Adrenal gland (tissue), 5 donors: ENCODE results near the gene PPP1R12A.

Experiments used
- POLR2A ChIP-seq, 2 donors: fragments of 450-650 bp; IDR thresholded peaks; one replicate each; pipeline ENCODE4 v1.6.1; 2017; ENCODE audit warnings: antibody characterized with exemption in 2 of 2, mild to moderate bottlenecking in 2 of 2, moderate library complexity in 1 of 2
- TF ChIP-seq, protein P1 (sequence below), 6 experiments: fragments of 450-650 bp in 4 of 6; fragments of 200-600 bp in 2 of 6; sonication (generic) in 1 of 6; IDR thresholded peaks; 1 replicate in 5 of 6; 2 replicates in 1 of 6; pipeline versions ENCODE4 v1.5.1 to v1.8.0; 2016 to 2021; ENCODE audit warnings: antibody characterized with exemption in 6 of 6, mild to moderate bottlenecking in 2 of 6, moderate library complexity in 1 of 6
- donor health status: DM: no; HTN: no; CAD: no.

DNA sequence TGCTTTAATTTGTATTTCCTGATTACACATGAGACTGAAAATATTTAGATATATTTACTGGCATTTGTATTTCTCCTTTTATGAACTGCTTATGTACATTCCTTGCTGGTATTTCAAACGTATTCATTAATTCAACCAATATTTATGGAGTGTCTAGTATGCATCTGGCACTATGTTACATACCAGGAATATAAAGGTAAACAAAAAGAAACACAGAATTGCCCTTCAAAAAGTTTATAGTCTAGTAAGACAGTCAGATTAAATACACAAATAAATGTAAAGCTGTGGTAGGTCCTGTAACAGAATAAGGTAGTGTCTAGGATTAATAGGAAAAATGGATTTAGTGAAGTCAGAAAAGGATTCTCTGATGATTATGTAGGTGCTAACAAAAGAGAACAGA lies 87.5 kb downstream of the PPP1R12A start:
- TF ChIP-seq, protein P1, sequence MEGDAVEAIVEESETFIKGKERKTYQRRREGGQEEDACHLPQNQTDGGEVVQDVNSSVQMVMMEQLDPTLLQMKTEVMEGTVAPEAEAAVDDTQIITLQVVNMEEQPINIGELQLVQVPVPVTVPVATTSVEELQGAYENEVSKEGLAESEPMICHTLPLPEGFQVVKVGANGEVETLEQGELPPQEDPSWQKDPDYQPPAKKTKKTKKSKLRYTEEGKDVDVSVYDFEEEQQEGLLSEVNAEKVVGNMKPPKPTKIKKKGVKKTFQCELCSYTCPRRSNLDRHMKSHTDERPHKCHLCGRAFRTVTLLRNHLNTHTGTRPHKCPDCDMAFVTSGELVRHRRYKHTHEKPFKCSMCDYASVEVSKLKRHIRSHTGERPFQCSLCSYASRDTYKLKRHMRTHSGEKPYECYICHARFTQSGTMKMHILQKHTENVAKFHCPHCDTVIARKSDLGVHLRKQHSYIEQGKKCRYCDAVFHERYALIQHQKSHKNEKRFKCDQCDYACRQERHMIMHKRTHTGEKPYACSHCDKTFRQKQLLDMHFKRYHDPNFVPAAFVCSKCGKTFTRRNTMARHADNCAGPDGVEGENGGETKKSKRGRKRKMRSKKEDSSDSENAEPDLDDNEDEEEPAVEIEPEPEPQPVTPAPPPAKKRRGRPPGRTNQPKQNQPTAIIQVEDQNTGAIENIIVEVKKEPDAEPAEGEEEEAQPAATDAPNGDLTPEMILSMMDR (IDR thresholded peaks at IDR 0.05), result no peak
- TF ChIP-seq POLR2A (IDR thresholded peaks at IDR 0.05), result no peak
